ENCODE results near the gene SQOR. TPM values are rescaled to one million over a fixed set of nuclear protein-coding genes. Genes with fewer than 3 reads are reported as not detected.

SQOR gene
- total and polyA plus RNA-seq, 9 donors: 2.1 to 4.6 (median 3.1) TPM

GRCh38 chr15:45628136-45628535, 6.7 kb upstream of the SQOR start:
- Histone ChIP-seq H3K27me3 (ENCODE audit: control insufficient read depth, insufficient read depth, low read length) (no peaks in the 10 kb centered on the region), H3K36me3 (ENCODE audit: control insufficient read depth, insufficient read depth, low read length) (no peaks in the 10 kb centered on the region), H3K9me3 (replicated peaks; ENCODE audit: control insufficient read depth, low read depth, low read length) (peaks cover 4% of the 10 kb centered on the region), H3K4me3 (ENCODE audit: low read length) (no peak overlapping the region), H3K27ac (ENCODE audit: low read length) (no peak overlapping the region), H3K4me1 (ENCODE audit: control insufficient read depth, insufficient read depth, low read length) (peaks cover 6% of the 10 kb centered on the region)
- no peak for DNase-seq
- 80% methylated on average over 1 of the region's 7 CpGs for WGBS (ENCODE audit: insufficient coverage)

- Histone ChIP-seq H3K9me3 (replicated peaks; ENCODE audit: control insufficient read depth, low read depth, low read length) (peaks cover 2% of the 10 kb centered on the region), H3K36me3 (ENCODE audit: control insufficient read depth, insufficient read depth, low read length) (no peaks in the 10 kb centered on the region), H3K27ac (ENCODE audit: low read length) (no peak overlapping the region), H3K27me3 (ENCODE audit: control insufficient read depth, insufficient read depth, low read length) (peaks cover 8% of the 10 kb centered on the region), H3K4me1 (ENCODE audit: control insufficient read depth, insufficient read depth, low read length) (peaks cover 17% of the 10 kb centered on the region), H3K4me3 (ENCODE audit: low read length) (no peak overlapping the region)
- no CpG with 5 or more reads among the region's 7 CpGs for WGBS (ENCODE audit: insufficient coverage)
- no peak for DNase-seq
Measured at GRCh38 chr15:45630917-45631691, 3.7 kb upstream of the SQOR start.

GRCh38 chr15:45631776-45632175, 3.1 kb upstream of the SQOR start:
- WGBS (ENCODE audit: insufficient coverage): 86% methylated on average over 1 of the region's 2 CpGs
- Histone ChIP-seq H3K4me3 (ENCODE audit: low read length) (no peak overlapping the region), H3K9me3 (replicated peaks; ENCODE audit: control insufficient read depth, low read depth, low read length) (no peaks in the 10 kb centered on the region), H3K36me3 (ENCODE audit: control insufficient read depth, insufficient read depth, low read length) (no peaks in the 10 kb centered on the region), H3K27me3 (ENCODE audit: control insufficient read depth, insufficient read depth, low read length) (peaks cover 8% of the 10 kb centered on the region), H3K27ac (ENCODE audit: low read length) (no peak overlapping the region), H3K4me1 (ENCODE audit: control insufficient read depth, insufficient read depth, low read length) (peaks cover 17% of the 10 kb centered on the region)
- no peak for DNase-seq

GRCh38 chr15:45635191-45635638, 386 bp downstream of the SQOR start:
- Histone ChIP-seq H3K4me1 (ENCODE audit: control insufficient read depth, insufficient read depth, low read length) (peaks cover 21% of the 10 kb centered on the region), H3K9me3 (replicated peaks; ENCODE audit: control insufficient read depth, low read depth, low read length) (no peaks in the 10 kb centered on the region), H3K36me3 (ENCODE audit: control insufficient read depth, insufficient read depth, low read length) (no peaks in the 10 kb centered on the region), H3K27ac (ENCODE audit: low read length) (peak overlapping the region; percentile 8), H3K4me3 (ENCODE audit: low read length) (peak overlapping the region; percentile 63), H3K27me3 (ENCODE audit: control insufficient read depth, insufficient read depth, low read length) (peaks cover 8% of the 10 kb centered on the region)
- WGBS (ENCODE audit: insufficient coverage): under 1% methylated on average over 25 of the region's 29 CpGs
- DNase-seq: peak; percentile 45

- Histone ChIP-seq H3K36me3 (ENCODE audit: control insufficient read depth, insufficient read depth, low read length) (no peaks in the 10 kb centered on the region), H3K27ac (ENCODE audit: low read length) (no peak overlapping the region), H3K9me3 (replicated peaks; ENCODE audit: control insufficient read depth, low read depth, low read length) (no peaks in the 10 kb centered on the region), H3K4me3 (ENCODE audit: low read length) (peak overlapping the region; percentile 63), H3K27me3 (ENCODE audit: control insufficient read depth, insufficient read depth, low read length) (peaks cover 8% of the 10 kb centered on the region), H3K4me1 (ENCODE audit: control insufficient read depth, insufficient read depth, low read length) (peaks cover 21% of the 10 kb centered on the region)
- no peak for DNase-seq
- WGBS (ENCODE audit: insufficient coverage): 42% methylated on average over 3 of the region's 17 CpGs
Measured at GRCh38 chr15:45635763-45636292, 999 bp downstream of the SQOR start.

GRCh38 chr15:45637141-45637540, 2.3 kb downstream of the SQOR start:
- no peaks in the 10 kb centered on the region for H3K9me3 ChIP-seq (replicated peaks; ENCODE audit: control insufficient read depth, low read depth, low read length)
- H3K4me1 ChIP-seq (ENCODE audit: control insufficient read depth, insufficient read depth, low read length): peaks cover 23% of the 10 kb centered on the region
- peak overlapping the region; percentile 87 for H3K27ac ChIP-seq (ENCODE audit: low read length)
- H3K4me3 ChIP-seq (ENCODE audit: low read length): no peak overlapping the region
- H3K36me3 ChIP-seq (ENCODE audit: control insufficient read depth, insufficient read depth, low read length): no peaks in the 10 kb centered on the region
- no CpG with 5 or more reads among the region's 1 CpG for WGBS (ENCODE audit: insufficient coverage)
- no peak for DNase-seq
- H3K27me3 ChIP-seq (ENCODE audit: control insufficient read depth, insufficient read depth, low read length): peaks cover 8% of the 10 kb centered on the region

- Histone ChIP-seq H3K27ac (ENCODE audit: low read length) (peak overlapping the region; percentile 87), H3K9me3 (replicated peaks; ENCODE audit: control insufficient read depth, low read depth, low read length) (no peaks in the 10 kb centered on the region), H3K4me1 (ENCODE audit: control insufficient read depth, insufficient read depth, low read length) (peaks cover 26% of the 10 kb centered on the region), H3K4me3 (ENCODE audit: low read length) (no peak overlapping the region), H3K36me3 (ENCODE audit: control insufficient read depth, insufficient read depth, low read length) (no peaks in the 10 kb centered on the region), H3K27me3 (ENCODE audit: control insufficient read depth, insufficient read depth, low read length) (peaks cover 8% of the 10 kb centered on the region)
- DNase-seq: peak; percentile 89
- 0% methylated on average over 3 of the region's 6 CpGs for WGBS (ENCODE audit: insufficient coverage)
Measured at GRCh38 chr15:45637552-45638033, 2.8 kb downstream of the SQOR start.

GRCh38 chr15:45640616-45641015, 5.8 kb downstream of the SQOR start:
- no peak overlapping the region for H3K4me3 ChIP-seq (ENCODE audit: low read length)
- H3K27ac ChIP-seq (ENCODE audit: low read length): no peak overlapping the region
- H3K36me3 ChIP-seq (ENCODE audit: control insufficient read depth, insufficient read depth, low read length): no peaks in the 10 kb centered on the region
- H3K9me3 ChIP-seq (replicated peaks; ENCODE audit: control insufficient read depth, low read depth, low read length): no peaks in the 10 kb centered on the region
- WGBS (ENCODE audit: insufficient coverage): no CpG with 5 or more reads among the region's 2 CpGs
- peaks cover 3% of the 10 kb centered on the region for H3K27me3 ChIP-seq (ENCODE audit: control insufficient read depth, insufficient read depth, low read length)
- H3K4me1 ChIP-seq (ENCODE audit: control insufficient read depth, insufficient read depth, low read length): peaks cover 19% of the 10 kb centered on the region
- peak; percentile 36 for DNase-seq

GRCh38 chr15:45641374-45641781, 6.5 kb downstream of the SQOR start:
- Histone ChIP-seq H3K4me3 (ENCODE audit: low read length) (no peak overlapping the region), H3K27ac (ENCODE audit: low read length) (peak overlapping the region; percentile 60), H3K27me3 (ENCODE audit: control insufficient read depth, insufficient read depth, low read length) (no peaks in the 10 kb centered on the region), H3K9me3 (replicated peaks; ENCODE audit: control insufficient read depth, low read depth, low read length) (no peaks in the 10 kb centered on the region), H3K4me1 (ENCODE audit: control insufficient read depth, insufficient read depth, low read length) (peaks cover 15% of the 10 kb centered on the region), H3K36me3 (ENCODE audit: control insufficient read depth, insufficient read depth, low read length) (no peaks in the 10 kb centered on the region)
- WGBS (ENCODE audit: insufficient coverage): 20% methylated on average over 1 of the region's 1 CpG
- peak; percentile 84 for DNase-seq

GRCh38 chr15:45641999-45642932, 7.4 kb downstream of the SQOR start:
- Histone ChIP-seq H3K27me3 (ENCODE audit: control insufficient read depth, insufficient read depth, low read length) (no peaks in the 10 kb centered on the region), H3K36me3 (ENCODE audit: control insufficient read depth, insufficient read depth, low read length) (no peaks in the 10 kb centered on the region), H3K27ac (ENCODE audit: low read length) (peak overlapping the region; percentile 60), H3K9me3 (replicated peaks; ENCODE audit: control insufficient read depth, low read depth, low read length) (no peaks in the 10 kb centered on the region), H3K4me1 (ENCODE audit: control insufficient read depth, insufficient read depth, low read length) (peaks cover 11% of the 10 kb centered on the region), H3K4me3 (ENCODE audit: low read length) (no peak overlapping the region)
- 58% methylated on average over 6 of the region's 7 CpGs for WGBS (ENCODE audit: insufficient coverage)
- peak; percentile 71 for DNase-seq

Data from muscle of leg (tissue), 11 donors.